GM21423 (cell line): ENCODE measurements around the gene OR8D4.
"Not testable (repeated sequence)": the region's sequence is repeated elsewhere in the genome, so short reads cannot be mapped to it uniquely, and the experiment has no call there.

Source experiments
- ATAC-seq: cut with Tn5 transposase; IDR thresholded peaks from one replicate; pipeline ENCODE4 v1.9.1; 2021; ENCODE audit warnings: mild to moderate bottlenecking, moderate library complexity; ENCODE audit not compliant: unreplicated experiment

OR8D4 gene

GRCh38 chr11:123901867-123902266 lies at the start of gene OR8D4:
Gene OR8D4 (plus strand): TSS chr11:123902167. CDS start chr11:123906432, 4,265 bp downstream.
- no peak for ATAC-seq

- ATAC-seq = no peak
Measured at GRCh38 chr11:123852321-123852720, 49.6 kb upstream of the OR8D4 start.

GRCh38 chr11:123853038-123853437 lies 48.9 kb upstream of the OR8D4 start:
- ATAC-seq = no peak

GRCh38 chr11:123856444-123856843 lies 45.5 kb upstream of the OR8D4 start:
- no peak for ATAC-seq

DNA sequence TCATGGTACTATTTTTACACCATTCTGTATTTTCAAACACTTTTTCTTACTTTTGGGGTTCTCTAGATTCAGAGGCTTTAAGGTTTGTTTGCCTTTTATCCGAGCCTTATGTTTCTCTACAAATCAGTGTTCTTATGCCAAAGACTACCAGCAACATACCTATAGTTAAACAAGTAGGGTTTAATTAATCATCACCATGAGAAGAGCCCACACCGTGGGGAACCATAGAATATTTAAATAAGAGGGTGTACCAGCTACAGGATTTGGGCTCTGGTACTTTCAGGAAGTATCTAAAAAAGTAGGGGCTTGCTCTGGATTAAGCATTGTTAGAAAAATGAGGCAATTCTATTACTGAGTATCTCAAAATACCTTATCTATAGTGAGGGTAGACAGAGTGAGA lies 42.2 kb upstream of the OR8D4 start:
- ATAC-seq = no peak

GRCh38 chr11:123865293-123865692 lies 36.7 kb upstream of the OR8D4 start:
- ATAC-seq = not testable (repeated sequence)

- ATAC-seq = not testable (repeated sequence)
Measured at GRCh38 chr11:123867795-123868194, 34.2 kb upstream of the OR8D4 start.

DNA sequence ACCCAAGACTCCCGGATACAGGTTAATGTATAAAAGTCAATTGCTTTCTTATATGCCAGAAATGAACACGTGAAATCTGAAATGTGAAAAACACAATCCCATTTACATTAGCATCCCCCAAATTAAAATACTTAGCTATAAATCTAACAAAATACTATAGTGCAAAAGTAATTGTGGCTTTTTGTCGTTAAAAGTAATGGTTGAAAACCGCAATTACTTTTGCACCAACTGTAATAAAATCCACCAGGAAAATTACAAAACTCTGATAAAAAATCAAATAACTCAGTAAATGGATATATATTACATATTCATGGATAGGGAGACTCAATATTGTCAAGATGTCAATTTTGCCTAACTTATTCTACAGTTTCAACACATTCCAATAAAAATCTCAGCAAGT lies 21.1 kb upstream of the OR8D4 start:
- ATAC-seq = no peak

DNA sequence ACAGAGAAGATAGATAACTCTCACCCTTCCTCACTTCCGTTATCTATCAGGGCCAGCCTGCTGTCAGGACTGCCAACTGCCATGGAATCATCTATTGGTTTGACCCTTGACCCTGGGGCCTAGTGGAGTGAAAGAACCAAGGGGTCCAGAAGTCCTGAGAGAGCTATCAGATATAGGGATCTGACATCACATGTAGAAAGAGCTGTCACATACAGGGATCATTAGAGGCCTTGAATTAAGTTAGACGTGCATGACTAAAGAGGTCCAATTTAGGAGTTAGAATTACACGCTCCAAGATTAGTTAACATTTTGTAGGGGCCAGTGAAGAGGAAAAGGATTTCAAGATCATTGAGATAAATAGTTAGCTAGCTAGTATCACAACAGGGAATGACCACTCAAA lies 16.4 kb upstream of the OR8D4 start, which contains the start of gene TMEM225:
Gene TMEM225, minus strand, starts transcription at position 101 of the 400 bp plus-strand sequence. CDS start 245 bp downstream, outside the sequence.
- ATAC-seq = no peak

DNA sequence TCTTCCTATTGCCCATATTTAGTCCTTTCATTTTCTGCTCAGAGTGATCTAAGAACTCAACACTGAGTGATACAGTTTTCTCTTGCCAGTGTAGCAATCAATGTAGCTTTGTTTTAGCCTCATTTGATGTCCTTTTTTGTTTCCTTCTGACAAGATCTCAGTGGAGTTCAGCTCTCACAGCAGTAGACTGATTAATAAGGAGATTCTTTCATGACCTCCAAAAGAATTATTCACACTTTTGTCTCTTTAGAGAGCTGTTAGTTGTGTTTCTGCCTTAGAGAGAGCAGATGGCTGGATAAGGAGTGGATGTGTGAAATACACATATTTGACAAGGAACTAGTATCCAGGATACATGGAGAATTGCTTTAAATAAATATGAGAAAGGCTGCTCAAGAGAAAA lies 9.9 kb upstream of the OR8D4 start:
- no peak for ATAC-seq

DNA sequence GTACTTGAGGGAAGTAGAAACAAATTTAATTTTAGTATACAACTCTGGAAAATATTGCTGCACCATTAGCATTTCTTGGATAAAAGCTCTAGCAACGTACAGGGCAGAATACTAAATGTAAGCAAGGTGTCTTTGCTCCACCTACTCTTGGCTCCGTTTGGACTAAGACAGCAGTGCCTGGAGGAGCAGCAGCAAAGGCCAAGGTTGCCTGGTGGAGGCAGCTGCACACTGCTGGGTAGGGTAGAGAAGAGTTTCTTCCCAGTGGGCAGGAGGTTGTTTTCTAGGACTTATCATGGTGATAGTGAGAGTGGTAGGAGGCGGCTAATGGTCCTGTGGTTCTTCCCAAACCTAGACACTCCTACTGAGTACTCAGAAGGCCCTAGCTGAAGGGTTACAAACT lies 2.2 kb upstream of the OR8D4 start:
- no peak for ATAC-seq

DNA sequence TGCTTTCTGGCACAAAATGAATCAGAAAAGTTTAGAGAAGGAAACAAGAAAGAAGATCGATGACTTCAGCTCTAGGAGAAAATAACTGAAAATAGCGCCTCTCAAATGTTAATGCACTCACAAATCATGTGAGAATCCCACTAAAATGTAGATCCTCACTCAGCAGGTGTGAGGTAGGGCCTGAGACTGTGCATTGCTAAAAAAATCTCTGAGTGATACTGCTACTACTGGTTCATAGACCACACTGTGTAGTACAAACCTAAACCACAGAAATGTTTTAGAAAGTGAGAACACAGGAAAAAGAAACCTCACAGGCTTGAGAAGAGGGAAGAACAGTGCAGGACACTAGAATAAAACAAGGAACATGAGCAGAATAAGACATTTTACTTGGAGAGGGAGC lies 2.0 kb downstream of the OR8D4 start:
- ATAC-seq = peak; percentile 69

- no peak for ATAC-seq
Measured at GRCh38 chr11:123904932-123905331, 3.0 kb downstream of the OR8D4 start.

- ATAC-seq = no peak
Measured at GRCh38 chr11:123905826-123906225, 3.9 kb downstream of the OR8D4 start.

GRCh38 chr11:123920943-123921342 lies 19.0 kb downstream of the OR8D4 start:
- no peak for ATAC-seq

- no peak for ATAC-seq
Measured at GRCh38 chr11:123924027-123924426, 22.1 kb downstream of the OR8D4 start.

GRCh38 chr11:123939317-123939716 lies 37.4 kb downstream of the OR8D4 start, which contains the start of gene OR4D5:
Gene OR4D5 (plus strand): TSS chr11:123939617. CDS start chr11:123939617, 0 bp downstream.
- no peak for ATAC-seq

DNA sequence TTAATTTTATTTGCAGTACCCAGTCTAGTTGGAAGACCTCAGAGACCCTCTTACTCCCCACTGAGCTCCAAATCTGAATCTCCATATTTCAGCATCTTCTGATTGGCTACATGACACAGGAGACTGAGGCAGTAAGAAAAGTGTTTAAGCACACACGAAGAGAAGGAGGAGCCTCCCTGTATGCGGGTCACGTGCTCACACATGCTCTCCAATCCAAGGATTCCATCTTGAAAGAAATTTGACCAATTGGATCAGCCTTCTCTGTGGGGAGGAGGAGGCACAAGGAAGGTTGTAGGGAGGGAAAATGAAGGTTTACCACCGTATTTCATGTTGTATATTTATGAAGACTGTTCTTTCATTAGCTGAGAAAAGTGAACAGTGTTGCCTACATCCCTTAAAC lies 40.4 kb downstream of the OR8D4 start:
- ATAC-seq = no peak

DNA sequence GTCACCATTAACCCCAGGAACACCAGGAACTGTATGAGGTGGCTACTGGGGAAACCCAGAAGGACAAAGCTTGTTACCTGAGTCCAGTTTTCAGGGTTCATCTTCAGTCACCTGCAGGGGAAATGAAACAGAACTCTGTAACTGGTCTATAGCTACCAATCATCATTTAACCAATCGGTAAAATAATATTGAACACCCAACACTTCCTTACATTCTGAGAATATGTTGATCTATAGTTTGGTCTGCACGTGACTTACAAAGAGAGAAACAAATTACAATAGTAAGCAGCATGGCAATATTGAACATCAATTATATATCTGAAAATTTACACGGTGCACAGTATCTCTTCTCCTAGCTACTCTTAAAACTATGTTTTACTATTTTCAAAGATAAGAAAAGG lies 41.8 kb downstream of the OR8D4 start, which contains the start of gene OR6T1:
Gene OR6T1, minus strand, starts transcription at position 101 of the 400 bp plus-strand sequence. Its CDS starts 0 bp downstream, at position 101.
- no peak for ATAC-seq

DNA sequence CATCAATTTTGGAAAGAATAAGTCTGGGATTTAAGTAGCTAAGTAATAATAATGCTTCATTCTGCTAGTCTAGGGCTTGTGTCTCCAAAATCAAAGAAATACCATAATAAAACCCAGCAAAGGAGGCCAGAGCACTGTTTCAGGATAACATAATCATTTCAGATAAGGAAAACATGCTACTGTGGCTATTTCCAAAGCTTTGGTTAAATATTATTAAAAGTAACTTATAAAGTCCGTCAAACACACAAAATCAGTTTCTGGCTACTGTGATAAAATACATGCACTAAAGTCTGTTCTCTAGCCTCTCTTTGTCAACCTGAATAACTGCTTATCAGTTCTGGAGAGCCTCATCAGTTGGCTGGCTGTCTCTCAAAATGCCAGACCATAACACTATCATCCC lies 43.2 kb downstream of the OR8D4 start:
- ATAC-seq = no peak

GRCh38 chr11:123956752-123957151 lies 54.8 kb downstream of the OR8D4 start:
- no peak for ATAC-seq
